ENCODE data around the gene TSPO.
"Not testable (repeated sequence)": the region's sequence is repeated elsewhere in the genome, so short reads cannot be mapped to it uniquely, and the experiment has no call there.

The TSPO gene

DNA sequence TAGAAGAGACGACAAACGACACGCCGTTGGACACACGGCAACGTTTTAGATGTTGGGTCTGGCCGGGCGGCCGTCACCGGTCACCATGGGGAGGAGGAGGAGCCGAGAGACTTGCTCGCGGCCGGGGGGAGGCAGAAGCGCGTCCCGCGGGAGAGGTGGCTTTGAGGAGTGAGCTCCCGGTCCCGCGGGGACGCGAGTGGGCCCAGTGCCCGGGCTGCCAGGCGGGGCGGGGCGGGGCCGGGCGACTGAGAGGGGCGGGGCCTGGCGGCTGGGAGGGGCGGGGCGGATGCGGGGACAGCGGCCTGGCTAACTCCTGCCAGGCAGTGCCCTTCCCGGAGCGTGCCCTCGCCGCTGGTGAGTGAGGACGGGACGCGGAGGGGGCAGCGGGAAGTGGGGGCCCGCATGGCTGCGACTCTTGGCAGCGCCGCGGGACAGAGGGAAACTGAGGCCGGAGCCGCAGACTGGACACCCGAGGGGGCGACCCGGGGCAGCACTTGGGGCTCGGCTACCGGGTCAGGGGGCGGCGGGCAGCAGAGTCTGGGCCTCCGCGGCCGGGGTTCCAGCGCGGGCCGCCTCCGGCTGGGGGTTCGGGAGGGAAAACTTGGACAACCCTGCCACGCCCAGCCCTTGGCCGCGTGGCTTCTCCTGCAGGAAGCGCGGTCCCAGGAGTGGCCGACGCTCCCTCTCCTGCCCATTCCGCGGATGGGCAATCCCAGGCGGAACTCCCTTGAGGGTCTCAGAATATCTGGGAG, at the start of gene TSPO:
Gene TSPO, plus strand, starts transcription at position 309 of the 752 bp plus-strand sequence. CDS start 7,680 bp downstream, outside the sequence.
- ChIA-PET POLR2A (no interaction called here), CTCF (no interaction called here)
- TF ChIP-seq, protein P1, sequence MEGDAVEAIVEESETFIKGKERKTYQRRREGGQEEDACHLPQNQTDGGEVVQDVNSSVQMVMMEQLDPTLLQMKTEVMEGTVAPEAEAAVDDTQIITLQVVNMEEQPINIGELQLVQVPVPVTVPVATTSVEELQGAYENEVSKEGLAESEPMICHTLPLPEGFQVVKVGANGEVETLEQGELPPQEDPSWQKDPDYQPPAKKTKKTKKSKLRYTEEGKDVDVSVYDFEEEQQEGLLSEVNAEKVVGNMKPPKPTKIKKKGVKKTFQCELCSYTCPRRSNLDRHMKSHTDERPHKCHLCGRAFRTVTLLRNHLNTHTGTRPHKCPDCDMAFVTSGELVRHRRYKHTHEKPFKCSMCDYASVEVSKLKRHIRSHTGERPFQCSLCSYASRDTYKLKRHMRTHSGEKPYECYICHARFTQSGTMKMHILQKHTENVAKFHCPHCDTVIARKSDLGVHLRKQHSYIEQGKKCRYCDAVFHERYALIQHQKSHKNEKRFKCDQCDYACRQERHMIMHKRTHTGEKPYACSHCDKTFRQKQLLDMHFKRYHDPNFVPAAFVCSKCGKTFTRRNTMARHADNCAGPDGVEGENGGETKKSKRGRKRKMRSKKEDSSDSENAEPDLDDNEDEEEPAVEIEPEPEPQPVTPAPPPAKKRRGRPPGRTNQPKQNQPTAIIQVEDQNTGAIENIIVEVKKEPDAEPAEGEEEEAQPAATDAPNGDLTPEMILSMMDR (IDR thresholded peaks at IDR 0.05; ENCODE audit: control extremely low read depth, extremely low read depth, low read depth, missing control alignments) = no peak
- peak; percentile 82 for DNase-seq (ENCODE audit: extremely low spot score)

- DNase-seq (ENCODE audit: extremely low spot score); POLR2A ChIA-PET: not testable (repeated sequence)
- CTCF ChIA-PET = interaction anchor here (1.1 kb wide), 1 partner anchor 12 kb away, joined by 3 read pairs; no protein-coding TSS in a partner anchor
These were observed 47.2 kb upstream of the TSPO start for GRCh38 chr22:43104056-43104625.

GRCh38 chr22:43104950-43105349, 46.4 kb upstream of the TSPO start:
- POLR2A ChIA-PET; CTCF ChIA-PET; DNase-seq (ENCODE audit: extremely low spot score): not testable (repeated sequence)

DNA sequence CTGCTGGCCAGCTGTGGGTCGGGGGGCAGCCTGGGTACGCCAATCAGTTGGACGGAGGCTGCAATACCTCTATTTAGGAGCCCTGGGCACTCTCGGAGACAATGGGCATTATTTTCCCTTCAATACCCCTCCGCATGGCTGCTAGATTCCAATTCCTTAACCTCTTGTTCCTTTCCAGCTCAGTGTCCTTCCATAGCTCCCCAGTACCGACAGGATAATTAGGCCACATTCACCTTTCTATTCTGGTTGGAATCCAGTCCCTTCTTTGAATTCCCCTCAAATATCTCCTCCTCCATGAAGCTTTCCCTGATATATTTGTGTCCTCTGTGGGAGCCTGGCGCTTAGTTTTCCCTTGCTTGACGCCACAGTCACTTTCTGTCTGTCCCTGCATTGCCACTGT, 45.1 kb upstream of the TSPO start:
- POLR2A ChIA-PET = no interaction called here
- TF ChIP-seq, protein P1 (IDR thresholded peaks at IDR 0.05; ENCODE audit: control extremely low read depth, extremely low read depth, low read depth, missing control alignments) = no peak
- CTCF ChIA-PET = no interaction called here
- DNase-seq (ENCODE audit: extremely low spot score) = no peak

- CTCF ChIA-PET = interaction anchor here (1.1 to 1.3 kb wide), 2 partner anchors 12 to 28 kb away, joined by 3 read pairs; no protein-coding TSS in a partner anchor
- TF ChIP-seq, protein P1 (IDR thresholded peaks at IDR 0.05; ENCODE audit: control extremely low read depth, extremely low read depth, low read depth, missing control alignments) = no peak
- POLR2A ChIA-PET = no interaction called here
These were observed 41.8 kb upstream of the TSPO start for GRCh38 chr22:43109511-43109910.

DNA sequence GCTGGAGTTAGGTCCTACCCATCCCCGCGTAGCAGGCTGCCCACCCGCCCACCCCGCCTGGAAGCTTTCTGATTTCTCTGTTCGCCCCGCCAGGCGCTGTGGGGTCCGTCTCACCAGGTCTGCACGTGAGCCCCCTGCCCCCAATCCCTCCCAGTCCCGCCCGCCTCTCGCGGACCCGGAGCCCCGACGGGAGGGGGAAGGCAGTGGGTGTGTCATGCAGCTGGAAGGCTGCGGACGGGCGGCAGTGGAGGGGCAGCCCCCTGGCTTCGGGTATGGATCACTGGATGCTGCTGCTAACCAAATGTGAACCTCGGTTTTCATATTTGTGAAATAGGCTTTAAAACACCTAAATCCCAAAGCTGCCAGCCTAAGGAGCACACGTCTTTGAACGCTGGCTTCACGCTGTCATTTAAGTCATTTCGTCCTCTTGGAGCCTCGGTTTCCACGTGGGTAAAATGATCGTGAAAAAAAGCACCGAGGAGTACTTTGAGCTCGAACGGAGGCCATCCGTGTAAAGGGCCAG, 41.4 kb upstream of the TSPO start:
- no peak for DNase-seq (ENCODE audit: extremely low spot score)
- POLR2A ChIA-PET = no interaction called here
- CTCF ChIA-PET = interaction anchor here (1.0 to 1.3 kb wide), 3 partner anchors 12 to 28 kb away, joined by 3 read pairs; no protein-coding TSS in a partner anchor

More at GRCh38 chr22:43109511-43109910, 41.8 kb upstream of the TSPO start:
- no peak for DNase-seq (ENCODE audit: extremely low spot score)

GRCh38 chr22:43110444-43110926, 40.9 kb upstream of the TSPO start, which contains the start of gene BIK:
TSS of gene BIK (plus strand) at chr22:43110750. CDS start at chr22:43124023, 13,273 bp downstream.
- DNase-seq (ENCODE audit: extremely low spot score) = peak; percentile 58
- POLR2A ChIA-PET = no interaction called here

More for the DNA sequence above, 41.4 kb upstream of the TSPO start:
- TF ChIP-seq, protein P1 (IDR thresholded peaks at IDR 0.05; ENCODE audit: control extremely low read depth, extremely low read depth, low read depth, missing control alignments) = no peak

More at GRCh38 chr22:43110444-43110926, 40.9 kb upstream of the TSPO start, which contains the start of gene BIK:
- CTCF ChIA-PET = interaction anchor here (1.0 to 1.3 kb wide), 3 partner anchors 11 to 27 kb away, joined by 3 read pairs; no protein-coding TSS in a partner anchor
- TF ChIP-seq, protein P1 (IDR thresholded peaks at IDR 0.05; ENCODE audit: control extremely low read depth, extremely low read depth, low read depth, missing control alignments) = peak; percentile 45
